HG03354 (cell line): ENCODE results near the gene CGNL1.
A peak's percentile ranks its signal among the peaks of the same experiment; 100 is the strongest.

Source experiments
- ATAC-seq: cut with Tn5 transposase; IDR thresholded peaks from one replicate; pipeline ENCODE4 v1.9.1; 2021; ENCODE audit warnings: mild to moderate bottlenecking; ENCODE audit not compliant: unreplicated experiment, poor library complexity, severe bottlenecking

The CGNL1 gene

GRCh38 chr15:57375827-57376695 is at the start of gene CGNL1:
CGNL1 (plus strand) TSS chr15:57376505; CDS start chr15:57438000, 61,495 bp downstream.
- ATAC-seq: no peak

DNA sequence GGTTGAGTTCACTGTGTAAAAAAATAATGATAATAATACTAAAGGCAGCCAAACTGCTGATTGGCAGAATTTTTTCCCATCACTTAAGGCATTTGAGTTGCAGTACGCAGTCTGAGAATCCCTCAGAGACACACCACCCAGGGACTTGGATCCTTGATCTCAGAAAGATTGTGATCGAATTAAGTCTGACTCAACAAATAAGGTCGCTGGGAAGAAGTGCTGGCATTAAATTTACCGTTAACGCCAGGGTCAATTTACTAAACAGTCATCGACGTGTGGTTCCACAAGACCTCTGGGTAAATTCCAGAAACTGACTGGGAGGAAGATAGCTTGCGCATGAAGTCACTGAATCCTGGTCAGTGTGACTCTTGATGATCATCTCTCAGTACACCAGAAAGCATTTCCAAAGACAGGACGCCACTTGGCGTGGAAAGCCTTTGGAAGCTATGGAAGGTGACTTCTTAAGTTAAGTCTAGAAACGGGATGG is 48.3 kb upstream of the CGNL1 start:
- no peak for ATAC-seq

GRCh38 chr15:57328479-57328878 is 47.8 kb upstream of the CGNL1 start:
- no peak for ATAC-seq

GRCh38 chr15:57328897-57329296 is 47.4 kb upstream of the CGNL1 start:
- no peak for ATAC-seq

DNA sequence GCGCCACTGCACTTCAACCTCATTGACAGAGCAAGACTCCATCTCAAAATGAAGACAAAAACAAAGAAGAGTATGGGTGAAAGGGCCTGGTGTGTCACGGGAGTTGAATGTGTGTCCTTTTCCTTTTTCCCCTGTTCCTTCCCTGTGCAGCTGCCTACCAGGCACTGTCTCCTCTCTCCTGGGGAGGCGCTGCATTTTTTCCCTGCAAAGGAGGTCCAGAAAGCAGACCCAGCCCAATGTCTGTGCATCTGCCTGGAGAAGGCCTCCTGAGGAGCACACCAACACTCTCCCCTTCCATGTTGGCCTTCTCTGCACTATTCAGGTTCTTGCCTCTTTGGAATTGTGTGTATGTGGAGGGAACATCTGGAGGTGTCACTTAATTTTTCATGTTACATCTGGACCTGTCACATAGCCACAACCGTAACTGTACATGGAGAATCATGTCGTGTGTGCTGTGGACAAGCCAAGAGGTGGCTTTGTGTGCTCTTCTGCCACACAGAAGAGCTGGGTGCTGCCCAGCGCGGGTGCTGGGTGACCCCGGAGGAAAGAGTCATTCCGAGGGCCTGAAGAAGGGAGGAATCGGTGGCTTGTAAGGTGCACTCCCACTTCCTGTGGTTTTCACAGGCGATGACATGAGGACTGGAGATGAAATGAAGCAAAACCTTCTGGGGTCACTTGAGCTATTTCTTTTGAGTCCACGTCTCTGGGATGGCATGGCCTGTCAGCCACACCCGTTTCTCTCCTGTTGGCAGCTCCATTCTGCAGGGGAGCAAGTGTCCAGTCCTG is 46.5 kb upstream of the CGNL1 start:
- ATAC-seq: no peak

- no peak for ATAC-seq
Measured at GRCh38 chr15:57330619-57331340, 45.5 kb upstream of the CGNL1 start.

- no peak for ATAC-seq
Measured at GRCh38 chr15:57332326-57332725, 44.0 kb upstream of the CGNL1 start.

- ATAC-seq: no peak
Measured at GRCh38 chr15:57333487-57333886, 42.8 kb upstream of the CGNL1 start.

DNA sequence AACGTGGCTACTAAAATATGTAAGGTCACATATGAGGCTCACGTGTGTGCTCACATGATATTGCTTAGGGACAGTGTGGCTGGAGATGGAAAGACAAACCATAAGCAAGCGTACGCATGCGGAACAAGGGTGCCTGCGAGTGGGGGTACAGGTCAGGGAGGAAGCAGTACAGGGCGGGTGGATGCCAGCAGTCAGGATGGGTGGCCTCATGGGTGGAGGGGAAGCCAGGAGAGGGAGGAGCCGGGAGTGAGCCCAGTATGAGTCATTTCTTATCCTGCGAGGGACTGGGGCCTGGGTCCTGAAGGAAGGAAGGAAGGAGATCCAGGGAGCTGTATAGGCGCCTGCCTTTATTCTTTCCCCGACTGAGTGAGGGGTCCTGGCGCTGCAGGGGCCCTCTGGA is 42.0 kb upstream of the CGNL1 start:
- no peak for ATAC-seq

DNA sequence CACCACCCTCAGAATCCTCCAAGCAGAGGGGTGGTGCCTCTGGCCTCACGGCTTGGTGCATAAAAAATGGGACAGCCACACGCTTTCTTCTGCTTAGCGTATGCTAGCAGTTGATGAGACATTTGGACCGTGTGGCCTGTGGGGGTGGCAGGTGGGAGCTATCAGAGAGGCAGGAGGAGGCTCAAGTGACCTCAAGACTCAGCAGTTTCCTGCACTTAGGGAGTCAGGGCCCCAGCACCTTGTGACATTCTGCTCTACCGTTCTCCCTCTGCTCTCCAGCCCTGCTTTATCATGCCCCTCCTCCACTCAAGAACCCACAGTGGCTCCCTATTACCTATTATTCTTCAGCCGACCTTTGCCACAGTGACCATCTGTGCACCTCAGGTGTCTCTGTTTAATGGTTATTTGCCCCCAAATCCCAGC is 41.0 kb upstream of the CGNL1 start:
- no peak for ATAC-seq

DNA sequence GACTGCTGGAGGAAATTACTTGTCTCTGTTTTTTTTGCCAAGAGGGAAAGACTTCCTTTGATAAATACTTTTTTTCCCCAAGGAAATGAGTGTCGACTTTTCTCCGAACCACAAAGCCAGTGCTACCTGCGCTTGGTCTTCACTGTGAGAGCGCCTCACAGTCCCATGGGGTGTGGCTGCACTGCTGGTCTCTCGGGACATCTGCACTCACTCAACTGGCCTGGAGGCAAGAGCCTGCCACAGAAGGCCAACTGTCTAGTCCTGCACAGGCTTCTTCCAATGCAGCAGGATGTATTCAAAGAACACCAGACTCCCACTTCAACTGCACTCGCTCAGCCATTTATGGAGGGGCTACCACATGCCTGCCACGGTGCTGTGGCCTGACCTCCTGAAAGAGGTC is 40.6 kb upstream of the CGNL1 start:
- ATAC-seq: no peak

DNA sequence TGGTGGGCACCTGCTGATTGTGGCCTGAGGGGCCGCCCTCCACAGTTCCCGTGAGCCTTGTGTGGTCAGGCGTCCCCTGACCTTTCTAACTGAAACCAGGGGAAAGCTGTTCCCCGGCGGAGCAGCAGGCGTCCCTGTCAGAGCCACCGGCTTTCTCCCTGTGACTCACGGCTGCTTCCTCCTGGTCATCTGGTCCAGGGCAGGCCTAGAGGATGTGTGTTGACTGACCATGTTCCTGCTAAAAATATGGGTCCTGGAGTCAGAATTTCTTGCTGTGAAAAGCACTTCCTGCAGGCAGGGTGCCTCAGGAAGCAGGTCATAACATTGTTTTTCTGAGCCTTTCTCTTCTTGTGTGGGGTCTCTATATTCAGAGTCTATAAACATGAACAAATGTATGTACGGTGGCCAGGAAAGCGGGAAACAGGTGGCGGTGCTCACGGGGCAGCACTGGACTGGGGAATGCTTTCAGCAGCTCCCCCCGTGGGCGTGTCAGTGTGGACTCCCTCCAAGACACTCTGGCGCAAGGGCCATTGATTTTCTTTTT is 38.4 kb upstream of the CGNL1 start:
- ATAC-seq: no peak

- no peak for ATAC-seq
Measured at GRCh38 chr15:57339321-57339720, 37.0 kb upstream of the CGNL1 start.

DNA sequence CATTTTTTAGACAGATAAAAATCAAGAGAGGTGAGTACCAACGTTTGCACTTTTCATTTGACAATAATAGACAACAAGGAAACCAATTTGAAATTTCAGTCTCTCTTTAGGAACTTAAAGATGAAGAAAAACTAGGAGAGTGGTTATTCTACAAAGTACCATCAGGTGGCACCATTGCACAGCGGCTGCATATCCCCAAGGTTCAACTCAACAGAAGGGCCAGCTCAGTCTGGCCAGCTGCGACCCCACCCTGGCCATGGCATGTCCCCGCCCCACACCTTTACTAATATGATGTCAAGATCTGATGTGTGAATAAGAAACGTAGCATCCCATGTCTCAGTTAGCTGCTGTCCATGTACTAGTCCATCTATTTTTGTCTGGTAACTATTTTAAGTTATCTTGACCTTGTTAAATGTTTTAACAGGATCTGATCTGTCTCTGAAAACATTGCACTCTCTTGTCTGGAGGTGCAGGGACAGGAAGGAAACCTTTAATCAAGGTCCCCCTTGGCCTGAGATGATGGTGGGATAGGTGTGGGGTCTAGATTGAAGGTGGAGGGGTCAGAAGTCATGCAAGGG is 35.5 kb upstream of the CGNL1 start:
- peak; percentile 56 for ATAC-seq

DNA sequence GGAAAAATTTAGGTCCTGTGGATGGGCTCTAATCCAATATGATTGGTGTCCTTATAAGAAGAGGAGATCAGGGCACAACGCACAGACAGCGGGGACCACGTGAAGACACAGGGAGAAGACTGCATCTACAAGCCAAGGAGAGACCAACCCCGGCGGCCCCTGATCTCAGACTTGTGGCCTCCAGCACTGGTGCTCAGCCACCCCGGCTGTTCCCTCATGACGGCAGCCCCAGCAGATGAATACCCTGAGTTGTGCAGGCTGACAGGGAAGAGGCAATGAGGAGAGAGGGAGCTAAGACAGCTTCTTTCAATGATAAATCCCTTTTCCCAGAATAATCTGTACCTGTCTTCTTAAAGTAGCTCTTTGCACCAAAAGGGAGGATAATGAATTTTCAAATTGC is 33.3 kb upstream of the CGNL1 start:
- ATAC-seq: no peak

- no peak for ATAC-seq
Measured at GRCh38 chr15:57343498-57343897, 32.8 kb upstream of the CGNL1 start.

DNA sequence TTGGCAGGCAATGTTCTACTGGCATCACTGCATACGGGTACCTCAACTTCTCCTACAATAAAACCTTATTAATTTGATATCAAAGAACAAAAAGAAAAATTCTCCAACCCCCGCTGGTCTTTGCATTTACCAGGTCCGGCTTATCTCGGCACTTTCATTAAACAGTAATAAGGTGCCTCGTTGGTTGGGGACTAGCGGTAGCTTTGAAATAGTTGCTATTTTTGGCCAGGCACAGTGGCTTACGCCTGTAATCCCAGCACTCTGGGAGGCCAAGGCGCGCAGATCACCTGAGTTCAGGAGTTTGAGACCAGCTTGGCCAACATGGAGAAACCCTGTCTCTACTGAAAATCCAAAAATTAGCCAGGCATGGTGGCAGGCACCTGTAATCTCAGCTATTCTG is 32.0 kb upstream of the CGNL1 start:
- ATAC-seq: no peak

DNA sequence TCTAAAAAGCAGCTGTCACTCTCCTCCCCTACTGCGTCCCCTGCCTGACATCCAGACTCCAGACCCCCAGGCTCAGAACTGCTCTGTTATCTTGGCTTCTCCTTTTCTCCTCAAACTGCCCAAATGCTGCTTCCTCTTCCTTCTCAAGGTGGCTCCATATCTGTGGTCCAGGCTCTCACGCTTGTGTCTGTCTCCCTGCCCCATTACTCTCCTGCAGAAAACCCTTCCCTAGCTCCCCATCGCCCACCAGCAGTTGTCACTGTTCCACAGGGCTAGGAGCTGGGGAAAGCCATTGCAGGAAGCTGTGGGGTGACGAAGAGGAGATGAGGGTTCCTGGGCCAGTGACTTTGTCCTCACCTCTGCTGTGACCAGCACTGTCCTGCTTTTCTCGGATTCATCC is 30.7 kb upstream of the CGNL1 start:
- no peak for ATAC-seq

- ATAC-seq: no peak
Measured at GRCh38 chr15:57348081-57348480, 28.2 kb upstream of the CGNL1 start.
